ENCODE results near the gene FLT4.
"Not testable (repeated sequence)": the region's sequence is repeated elsewhere in the genome, so short reads cannot be mapped to it uniquely, and the experiment has no call there.

Gene FLT4

DNA sequence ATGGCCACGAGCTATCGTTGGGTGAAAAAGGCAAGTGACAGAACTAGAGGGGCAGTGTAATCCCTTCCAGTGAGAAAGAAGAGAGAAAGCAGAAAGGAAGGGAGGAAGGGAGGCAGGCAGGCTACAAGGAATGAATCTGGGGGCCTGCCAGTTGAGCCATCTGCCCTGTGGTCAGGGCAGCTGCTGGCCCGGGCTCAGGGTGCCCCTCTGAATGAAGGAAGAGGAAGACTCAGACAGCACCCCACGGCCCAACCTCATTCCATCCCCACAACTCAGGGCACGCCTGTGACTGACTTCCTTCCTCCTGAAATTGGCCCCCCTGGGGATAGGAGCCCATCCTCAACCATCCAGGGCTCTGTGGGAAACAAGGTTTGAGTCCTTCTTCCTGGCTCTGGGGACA lies 20.3 kb upstream of the FLT4 start:
- no peak for DNase-seq

DNA sequence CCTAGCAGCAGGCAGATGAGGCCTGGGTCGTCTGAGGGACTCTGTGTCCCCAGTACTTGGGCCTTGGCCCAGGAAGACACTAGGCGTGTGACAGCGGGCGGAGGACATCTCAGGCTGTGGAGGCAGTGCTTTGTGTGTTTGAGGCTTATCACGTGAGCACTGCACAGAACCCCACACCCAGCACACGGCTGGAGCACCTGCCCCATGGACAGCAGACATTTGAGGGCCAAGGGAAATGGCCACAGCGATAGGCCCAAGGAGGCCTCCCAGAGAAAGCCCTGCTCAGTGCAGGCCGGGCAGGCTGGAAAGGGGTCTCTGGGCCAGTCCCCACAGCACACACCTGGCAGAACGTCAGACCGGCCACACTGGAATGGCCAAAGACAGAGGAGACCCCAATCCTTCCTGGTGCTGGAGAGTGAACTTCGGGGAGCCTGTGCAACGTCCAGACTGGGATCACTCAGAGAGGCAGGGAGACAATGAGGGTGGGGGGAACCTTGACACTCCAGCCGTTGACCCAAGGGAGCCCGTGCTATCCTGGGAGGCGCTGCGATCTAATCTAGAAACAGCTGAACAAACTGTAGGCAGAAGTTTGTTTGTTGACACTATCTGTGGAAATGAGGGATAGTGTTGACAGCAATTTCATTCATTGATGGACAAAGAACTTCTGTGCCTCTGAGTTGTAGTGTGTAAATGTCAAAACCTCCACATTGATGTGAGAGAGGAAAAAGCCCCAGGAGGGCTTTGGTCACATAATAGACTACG lies 19.6 kb upstream of the FLT4 start:
- DNase-seq = no peak

DNA sequence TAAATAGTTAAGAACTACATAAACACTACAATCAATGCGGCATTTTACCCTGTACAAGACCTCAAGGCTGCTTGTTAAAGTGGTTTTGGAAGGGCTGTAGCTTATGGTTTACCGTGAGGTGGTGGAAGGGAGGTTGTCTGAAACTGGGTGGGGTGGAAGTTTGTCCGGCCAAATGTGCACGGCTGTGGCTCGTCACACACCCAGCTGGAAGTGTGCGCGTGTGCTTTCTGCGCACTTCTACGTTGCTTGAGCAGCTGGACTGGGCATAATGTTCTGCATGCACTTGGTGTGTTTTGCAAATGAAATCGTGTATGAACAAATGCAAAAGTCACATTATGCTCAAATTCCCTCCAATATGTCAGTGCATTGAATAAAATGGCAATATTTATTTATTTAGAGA lies 17.4 kb upstream of the FLT4 start:
- no peak for DNase-seq

DNA sequence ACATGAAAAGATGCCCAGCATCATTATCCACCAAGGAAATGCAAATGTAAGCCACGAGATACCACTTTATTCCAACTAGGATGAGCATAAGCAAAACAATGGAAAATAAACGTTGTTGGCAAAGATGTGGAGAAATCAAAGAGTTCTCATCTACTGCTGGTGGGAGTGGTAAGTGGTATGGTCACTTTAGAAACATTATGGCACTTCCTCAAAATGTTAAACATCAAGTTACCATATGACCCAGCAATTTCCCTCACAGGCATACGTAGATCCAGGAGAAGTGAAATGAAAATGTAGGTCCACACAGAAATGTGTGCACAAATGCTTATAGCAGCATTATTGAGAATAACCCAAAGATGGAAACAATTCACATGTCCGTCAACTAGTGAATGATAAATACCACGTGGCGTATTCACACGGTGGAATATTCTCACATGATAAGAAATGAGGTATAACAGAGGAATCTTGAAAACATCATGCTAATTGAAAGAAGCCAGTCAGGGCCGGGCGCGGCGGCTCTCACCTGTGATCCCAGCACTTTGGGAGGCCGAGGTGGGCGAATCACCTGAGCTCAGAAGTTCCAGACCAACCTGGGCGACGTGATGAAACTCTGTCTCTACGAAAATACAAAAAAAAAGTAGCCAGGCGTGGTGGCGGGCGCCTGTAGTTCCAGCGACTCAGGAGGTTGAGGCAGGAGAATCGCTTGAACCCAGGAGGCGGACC lies 16.4 kb upstream of the FLT4 start:
- no peak for DNase-seq

DNA sequence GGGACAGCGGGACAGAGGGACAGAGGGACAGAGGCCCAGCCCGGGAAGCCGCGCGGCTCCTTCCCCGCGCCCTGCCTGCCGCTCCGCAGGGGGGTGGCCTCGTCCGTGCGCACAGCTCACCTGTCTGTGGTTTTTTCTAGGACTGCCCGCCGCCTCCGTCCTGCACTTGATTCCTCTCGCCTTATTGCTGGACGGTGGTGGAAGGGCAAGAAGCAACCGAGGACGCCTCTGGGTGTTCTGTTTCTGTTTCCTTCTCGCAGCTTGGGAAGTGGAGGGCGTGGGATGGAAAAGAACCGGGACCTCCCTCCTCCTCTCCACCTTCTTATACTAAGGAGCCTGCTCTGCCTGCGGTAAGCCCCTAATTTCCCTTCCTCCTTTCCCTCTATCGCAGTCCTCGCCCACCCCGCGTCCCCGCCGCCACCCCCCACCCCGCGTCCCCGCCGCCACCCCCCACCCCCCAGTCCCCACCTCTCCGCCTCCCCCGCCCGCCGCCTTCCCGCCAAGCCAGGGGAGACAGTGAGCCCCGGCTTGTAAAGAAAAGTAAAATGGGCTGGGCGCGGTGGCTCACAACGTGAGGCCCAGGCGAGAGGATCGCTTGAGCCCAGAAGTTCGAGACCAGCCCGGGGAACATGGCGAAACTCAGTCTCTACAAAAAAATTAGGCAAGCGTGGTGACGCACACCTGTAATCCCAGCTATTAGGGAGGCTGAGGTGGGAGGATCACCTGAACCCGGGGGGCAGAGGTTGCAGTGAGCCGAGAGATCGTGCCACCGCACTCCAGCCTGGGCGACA lies 9.6 kb upstream of the FLT4 start:
- no peak for DNase-seq

DNA sequence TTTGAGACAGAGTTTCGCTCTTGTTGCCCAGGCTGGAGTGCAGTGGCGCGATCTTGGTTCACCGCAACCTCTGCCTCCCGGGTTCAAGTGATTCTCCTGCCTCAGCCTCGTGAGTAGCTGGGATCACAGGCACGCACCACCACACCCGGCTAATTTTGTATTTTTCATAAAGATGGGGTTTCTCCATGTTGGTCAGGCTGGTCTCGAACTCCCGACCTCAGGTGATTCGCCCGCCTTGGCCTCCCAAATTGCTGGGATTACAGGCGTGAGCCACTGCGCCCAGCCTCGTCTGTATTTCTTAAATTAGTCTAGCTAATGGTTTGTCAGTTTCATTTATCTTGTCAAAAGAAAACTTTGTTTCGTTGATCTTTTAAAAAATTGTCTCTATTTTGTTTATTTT lies 5.8 kb upstream of the FLT4 start:
- not testable (repeated sequence) for DNase-seq

DNA sequence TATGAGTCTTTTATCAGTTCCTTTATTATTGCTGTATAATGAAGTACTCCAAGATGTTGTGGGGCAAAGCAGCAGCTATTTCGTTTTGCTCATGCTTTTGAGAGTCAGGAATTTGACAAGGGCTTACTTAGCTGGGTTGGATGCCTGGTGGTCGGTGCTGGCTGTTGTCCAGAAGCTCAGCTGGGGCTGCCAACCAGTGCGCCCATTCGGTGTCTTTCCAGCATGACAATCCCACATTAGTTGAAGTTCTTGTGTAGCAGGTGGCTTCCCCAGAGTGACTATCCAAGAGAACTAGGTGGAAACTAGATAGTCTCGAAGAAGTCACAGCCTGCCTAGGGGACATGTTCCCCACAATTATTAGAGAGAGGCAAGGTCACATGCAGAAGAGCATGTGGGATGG lies 3.4 kb upstream of the FLT4 start:
- DNase-seq = no peak

DNA sequence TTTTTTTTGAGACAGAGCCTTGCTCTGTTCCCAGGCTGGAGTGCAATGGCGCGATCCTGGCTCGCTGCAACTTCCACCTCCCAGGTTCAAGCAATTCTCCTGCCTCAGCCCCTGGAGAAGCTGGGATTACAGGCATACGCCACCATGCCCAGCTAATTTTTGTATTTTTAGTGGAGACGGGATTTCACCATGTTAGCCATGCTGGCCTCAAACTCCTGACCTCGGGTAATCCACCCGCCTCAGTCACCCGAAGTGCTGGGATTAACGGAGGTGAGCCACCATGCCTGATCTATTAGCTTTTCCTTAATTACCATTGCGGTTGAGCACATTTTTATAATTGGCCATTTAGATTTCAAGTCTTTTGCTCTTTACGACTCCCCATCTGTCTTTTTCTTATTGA lies 2.9 kb upstream of the FLT4 start:
- no peak for DNase-seq

DNA sequence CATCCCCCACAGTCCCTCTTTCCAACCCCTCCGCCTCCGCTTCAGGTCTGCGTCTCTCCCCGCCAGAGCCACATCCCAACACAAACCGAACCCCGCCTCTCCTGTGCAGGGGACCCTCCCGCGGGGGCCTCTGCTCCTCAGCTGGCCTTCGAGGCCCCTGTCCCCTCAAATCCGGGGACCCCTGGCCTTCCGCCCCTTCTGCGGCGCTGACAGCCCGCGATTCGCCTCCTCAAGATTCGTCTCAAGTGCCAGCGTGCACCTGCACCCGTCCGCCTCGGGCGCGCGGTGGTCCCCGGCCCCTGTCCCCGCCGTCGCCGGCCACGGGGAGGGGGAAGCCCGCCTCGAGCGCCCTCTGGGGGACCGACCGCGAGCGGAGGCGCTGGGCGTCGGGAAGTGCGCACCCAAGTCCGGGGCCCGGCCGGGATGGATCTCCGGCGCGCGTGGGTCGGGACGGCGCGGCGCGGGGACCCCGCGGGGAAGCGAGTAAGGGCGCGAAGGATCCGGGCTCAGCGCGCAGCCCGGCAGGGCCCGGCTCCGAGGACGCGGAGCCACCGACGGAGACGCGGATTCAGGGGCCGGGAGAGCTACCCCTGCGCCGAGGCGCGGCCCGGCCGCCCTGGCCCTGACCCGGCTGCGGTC lies 623 bp downstream of the FLT4 start:
- no peak for DNase-seq

DNA sequence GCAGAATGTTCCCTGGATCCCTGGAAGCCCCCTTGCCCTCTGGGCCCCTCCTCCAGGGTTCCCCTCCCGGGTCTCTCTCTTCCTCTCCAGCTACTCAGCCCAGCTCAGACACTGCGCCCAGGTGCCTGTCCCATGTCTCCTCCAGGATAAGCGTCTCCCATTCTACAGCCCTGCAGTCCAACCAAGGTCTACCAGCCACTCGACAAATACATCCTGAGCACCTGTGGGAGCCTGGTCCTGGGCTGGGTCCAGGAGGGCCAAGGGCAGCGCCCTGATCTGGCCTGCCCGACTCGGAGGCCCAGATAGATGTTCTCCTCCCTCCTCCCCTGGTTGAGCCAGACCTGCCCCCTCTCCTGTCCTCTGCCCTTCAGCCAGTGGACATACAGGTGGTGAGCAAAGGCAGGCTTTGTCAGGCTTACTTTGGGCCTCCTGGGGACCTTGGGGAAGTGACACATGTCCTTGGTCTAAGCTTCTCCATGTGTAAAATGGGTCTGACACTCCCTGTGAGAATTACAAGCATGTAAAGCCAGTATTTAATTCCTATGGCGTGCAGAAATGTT lies 1.4 kb downstream of the FLT4 start:
- DNase-seq = no peak

DNA sequence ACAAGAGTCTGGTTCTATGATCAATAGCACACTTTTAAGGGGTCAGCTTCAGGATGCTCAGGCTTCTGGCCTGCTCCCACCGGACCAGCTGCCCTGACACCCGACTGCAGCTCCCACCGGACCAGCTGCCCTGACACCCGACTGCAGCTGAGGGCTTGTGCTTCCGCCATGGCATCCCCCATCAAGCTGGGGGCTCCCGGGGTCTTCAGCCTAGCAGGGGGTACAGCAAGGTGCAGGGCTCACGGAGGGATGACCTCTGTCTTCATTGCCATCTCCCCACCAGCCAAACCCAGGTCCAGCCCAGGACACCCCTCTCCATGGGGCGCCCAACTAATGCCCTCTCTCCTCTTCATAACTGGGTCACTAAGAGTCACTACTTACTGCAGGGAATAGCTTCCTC lies 1.9 kb downstream of the FLT4 start:
- no peak for DNase-seq

DNA sequence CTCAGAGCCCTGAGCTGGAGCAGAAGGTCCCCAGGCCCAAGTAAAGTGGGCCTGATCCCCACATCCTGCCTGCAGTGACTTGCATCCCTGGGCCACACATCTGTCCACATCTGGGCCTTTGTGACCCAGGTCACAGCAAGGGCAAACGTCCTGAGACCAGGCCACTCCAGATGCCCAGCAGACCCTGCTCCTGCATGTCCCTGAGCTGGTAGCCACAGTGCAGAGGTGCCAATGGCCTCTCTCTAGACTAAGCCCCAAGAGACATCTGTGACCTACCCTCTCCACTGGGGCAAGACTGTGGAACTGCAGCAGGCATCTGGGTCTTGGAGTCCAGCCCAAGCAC lies 2.5 kb downstream of the FLT4 start:
- DNase-seq = no peak

DNA sequence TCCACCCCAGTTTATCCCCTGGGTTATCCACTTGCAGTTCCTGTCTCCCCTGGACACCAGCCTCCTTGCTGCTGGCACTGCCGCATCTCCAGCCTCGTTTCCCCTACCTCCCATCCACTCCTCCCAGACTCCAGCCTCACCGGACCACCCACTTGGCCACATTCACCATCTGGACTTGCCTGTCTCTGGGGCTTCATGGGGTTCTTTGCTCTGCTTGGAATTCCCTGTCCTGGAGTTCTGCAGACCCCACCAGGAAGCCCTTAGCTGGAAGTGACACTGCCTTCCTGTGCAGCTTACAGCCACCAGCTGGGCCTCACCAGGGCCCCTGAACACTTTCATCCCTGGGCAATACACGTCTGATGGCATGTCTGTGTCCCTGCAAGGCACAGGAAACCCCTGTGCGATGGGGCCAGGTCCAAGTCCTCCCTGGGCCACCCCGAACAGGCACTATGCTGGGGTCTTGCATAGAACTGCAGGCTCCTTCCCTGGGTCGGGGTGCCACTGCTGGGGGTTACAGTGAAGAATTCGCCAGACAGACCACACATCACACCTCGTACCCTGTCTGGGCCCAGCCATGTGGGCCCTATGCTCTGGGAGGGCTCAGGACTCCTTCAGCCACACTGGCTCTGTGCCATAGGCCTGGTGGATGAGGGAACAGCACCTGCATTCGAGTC lies 3.0 kb downstream of the FLT4 start:
- no peak for DNase-seq

DNA sequence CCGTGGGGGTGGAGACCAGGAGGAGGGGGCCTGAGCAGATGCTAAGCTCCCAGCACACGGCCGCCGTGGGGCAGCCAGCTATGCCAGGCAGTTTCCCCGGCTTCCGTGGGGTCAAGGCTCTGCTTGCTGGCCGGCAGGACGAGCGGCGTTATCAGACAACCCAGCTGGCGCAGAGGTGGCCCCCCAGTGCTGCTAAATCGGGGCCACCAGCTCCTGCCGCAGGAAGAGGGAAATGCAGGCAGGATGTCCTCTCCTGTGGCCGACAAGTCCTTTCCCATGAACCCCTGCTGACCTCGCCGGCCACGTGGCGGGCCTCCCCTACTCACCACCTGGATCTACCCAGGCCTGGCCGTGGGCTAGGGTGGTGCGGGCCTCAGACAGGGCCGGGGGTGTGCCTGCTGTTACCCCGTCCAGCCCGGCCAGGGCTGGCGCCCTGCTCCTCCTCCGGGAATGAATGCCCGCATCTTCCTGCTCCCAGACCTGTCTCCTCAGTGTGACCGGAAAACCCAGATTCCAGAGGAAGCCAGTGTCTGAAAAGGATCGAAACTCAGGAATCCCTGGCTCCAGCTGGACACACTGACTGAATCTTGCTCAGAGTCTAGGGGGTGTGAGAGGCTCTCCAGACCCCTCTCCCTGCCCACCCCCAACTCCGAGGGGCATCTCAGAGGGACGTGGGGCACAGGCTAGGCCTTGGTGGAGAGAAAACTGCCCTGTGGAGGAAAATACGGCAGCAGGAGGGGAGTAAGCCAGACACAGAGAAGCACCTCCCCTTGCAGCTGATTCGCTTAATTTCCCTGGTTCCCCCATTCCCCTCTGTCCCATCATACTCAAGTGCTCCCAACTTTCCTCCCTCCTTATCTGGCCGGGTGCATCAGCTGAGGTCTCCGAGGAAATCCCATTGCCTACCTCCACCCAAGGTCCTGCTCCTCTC lies 3.9 kb downstream of the FLT4 start:
- no peak for DNase-seq

DNA sequence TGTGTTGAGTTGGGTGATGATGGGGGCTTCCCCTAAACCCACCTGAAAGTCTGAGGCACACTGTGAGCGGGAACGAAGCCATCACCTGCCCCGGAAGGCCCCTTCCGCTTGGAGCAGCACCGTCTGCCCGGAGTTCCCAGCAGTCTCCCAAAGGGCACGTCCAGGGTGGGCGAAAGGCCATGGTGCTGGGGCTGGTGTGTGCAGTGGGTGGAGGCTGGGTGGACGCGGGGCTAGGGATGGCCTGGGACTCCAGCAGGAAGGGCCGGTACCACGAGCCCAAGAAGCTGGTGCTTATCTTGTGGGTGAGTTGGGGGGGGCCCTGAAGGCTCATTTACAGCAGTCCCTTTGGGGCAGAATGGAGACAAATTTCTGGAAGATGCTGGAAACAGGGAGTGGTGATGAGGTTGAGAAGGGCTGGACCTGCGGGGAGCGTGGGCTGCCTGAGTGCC lies 4.6 kb downstream of the FLT4 start:
- DNase-seq = no peak

DNA sequence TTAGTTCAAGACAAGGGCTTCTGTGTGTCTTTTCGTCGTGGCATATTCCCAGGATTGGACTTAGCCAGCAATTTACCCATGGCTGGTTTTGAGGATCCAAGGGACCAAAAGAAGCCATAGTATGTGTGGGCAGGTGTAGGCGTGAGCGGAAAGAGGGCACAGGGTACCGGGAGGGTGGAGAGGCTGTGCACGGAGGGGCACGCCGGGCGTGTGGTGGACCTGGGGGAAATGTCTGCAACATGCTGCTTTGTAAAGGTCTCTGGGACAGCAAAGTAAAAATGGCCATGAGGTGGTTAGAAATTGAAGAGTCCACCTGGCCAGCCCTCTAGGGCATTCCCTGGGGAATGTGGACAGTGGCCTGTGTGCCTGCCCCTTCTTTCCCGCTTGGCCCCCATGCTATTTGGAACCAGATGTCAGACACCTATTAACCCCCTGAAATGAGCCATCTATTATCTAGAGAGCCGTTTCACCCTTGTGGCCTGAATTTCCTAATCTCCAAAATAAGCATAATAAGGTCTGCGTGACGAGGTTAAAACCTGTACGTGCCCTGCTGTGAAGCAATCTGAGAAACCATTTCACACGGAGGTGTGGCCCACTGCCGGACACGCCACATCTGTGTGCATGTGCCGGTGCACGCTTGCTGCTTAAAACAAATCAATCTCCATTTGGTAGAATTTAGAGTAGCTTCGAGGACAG lies 5.1 kb downstream of the FLT4 start:
- DNase-seq = no peak

DNA sequence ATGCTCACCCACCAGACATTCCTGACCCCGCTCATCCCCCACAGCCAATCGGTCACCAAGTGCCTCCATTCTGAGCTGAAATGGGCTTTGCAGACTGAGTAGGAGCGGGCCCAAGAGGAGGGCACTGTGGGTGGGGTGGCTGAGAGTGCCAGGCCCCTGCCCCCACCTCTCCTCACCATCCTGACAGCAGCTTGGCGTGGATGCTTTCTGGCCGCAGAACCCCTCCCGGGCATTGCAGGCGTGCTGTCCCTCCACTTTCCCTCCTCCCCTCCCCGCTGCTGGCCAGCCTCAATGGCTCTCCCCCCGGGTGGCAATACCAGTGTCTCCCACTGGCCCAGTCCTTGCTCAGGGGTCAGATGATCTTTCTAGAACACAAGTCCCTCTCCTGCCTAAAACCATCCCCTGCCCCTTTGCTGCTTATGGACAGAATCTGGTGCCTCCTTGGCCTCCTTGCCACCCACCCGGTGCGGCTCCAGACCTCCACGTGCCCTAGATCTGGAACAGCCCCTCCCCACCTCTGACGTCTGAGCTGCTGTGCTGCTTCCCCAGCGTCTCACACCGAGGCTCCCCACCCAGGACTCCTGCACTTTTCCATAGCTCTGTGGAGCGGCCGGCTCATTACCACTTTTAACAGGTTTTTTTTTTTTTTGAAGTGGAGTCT lies 6.1 kb downstream of the FLT4 start:
- no peak for DNase-seq

DNA sequence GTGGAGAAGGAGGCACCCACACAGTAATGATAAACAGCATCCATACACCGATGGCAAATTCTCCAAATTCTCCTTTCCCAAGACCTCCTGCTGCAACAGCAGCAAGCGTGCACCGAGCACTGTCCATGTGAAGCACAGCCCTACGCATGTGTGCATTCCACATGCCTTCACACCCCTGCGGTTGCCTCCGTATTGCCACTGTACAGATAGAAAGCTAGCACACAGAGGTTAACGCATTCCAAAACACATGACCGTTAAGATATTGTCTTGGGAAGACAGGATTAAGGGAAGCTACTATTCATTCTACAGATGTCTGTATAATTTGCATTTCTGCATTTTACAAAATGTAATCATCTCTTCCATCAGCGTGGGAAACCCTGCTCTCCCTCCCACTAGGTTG lies 6.6 kb downstream of the FLT4 start:
- no peak for DNase-seq

DNA sequence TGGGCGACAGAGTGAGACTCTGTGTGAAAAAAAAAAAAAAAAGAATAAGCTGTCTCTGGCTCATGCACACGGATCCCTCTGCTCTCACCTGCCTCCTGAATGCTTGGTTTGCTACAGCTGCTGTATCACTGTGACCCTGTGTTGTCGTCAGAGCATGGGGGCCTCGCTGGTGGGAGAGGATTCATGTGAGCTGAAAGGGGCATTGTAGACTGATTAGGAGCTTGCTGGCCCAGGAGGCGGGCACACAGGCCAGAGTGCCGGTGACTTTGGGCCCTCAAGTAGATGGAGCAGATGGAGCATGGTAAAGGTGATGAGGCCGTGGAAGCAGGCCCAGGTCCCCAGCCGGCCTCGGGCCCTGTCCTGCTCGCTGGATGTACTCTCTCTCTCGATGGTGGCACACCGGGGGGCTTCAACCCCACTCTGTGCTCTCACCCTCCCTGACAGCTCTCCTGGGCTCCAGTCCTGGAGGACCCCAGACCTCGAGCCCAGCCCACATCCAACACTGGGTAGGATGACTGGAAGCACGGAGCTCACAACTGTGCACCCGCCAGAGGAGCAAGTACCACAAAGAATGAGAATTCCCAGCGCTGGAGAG lies 7.1 kb downstream of the FLT4 start:
- no peak for DNase-seq

DNA sequence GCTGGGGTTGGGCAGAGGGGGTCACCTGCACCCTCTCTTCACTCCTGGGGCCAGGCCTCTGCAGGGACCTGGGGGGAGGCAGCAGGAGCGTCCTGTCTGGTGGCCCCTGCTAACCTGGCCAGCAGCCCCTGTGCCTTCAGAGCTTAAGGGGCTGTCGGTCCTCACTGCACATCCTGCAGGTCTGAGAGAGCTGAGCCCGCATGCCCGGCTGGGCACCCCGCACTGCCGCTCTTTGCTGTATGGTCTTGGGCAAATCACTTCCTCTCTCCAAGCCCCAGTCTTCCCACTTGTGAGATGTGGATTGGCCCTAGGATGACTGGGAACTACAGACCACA lies 7.9 kb downstream of the FLT4 start:
- no peak for DNase-seq

Measured in NCI-H187 (cell line).